HepG2 (cell line): ENCODE results near the gene ADGRL3. TPM values are rescaled to one million over a fixed set of nuclear protein-coding genes. Genes with fewer than 3 reads are reported as not detected.

ENCODE experiments used
- ATAC-seq: fragments of 200-7000 bp; cut with Tn5 transposase; 3 replicates; pipeline ENCODE4 v1.9.1; 2020; ENCODE audit warnings: mild to moderate bottlenecking, moderate library complexity
- BruUV-seq: library from RNA; stranded (reverse); fragments of 400-500 nt; replicated peaks from 2 replicates; lab custom pipeline; 2021; lab: Mats Ljungman, UMichigan
- CTCF ChIA-PET: fragments of 300-600 bp; formaldehyde crosslinking; extraction: SDS; loops from one replicate; lab custom pipeline; 2021; ENCODE audit warnings: low total read pairs, inconsistent platforms, low intra/inter-chr PET ratio; lab: Yijun Ruan, JAX
- POLR2A ChIA-PET: fragments of 350-600 bp; sonication (Branson Sonifier 250); formaldehyde crosslinking; loops from one replicate; lab custom pipeline; 2020; ENCODE audit warnings: antibody characterized with exemption, inconsistent platforms; lab: Yijun Ruan, JAX
- DNase-seq: peaks from one replicate; pipeline ENCODE4 v3.0.0-alpha.2; 2015; ENCODE audit warnings: low spot score
- FAIRE-seq: peaks from 3 replicates; lab custom pipeline; 2011; peaks lifted over from hg19 to GRCh38; lab: Jason Lieb, UNC
- H2AFZ ChIP-seq: one replicate; pipeline ENCODE4 v1.6.1; 2011; ENCODE audit warnings: low read length, inconsistent platforms
- H3K27ac ChIP-seq: fragments of 300-600 bp; 3 replicates; pipeline ENCODE4 v1.8.0; 2011; ENCODE audit warnings: mixed run types, mild to moderate bottlenecking, mixed read lengths, low read length, inconsistent platforms; ENCODE audit not compliant: insufficient read depth; ENCODE audit errors: extremely low read length
- H3K27me3 ChIP-seq, 2 experiments: fragments of 200-600 bp in 1 of 2; 2 replicates in 1 of 2; 3 replicates in 1 of 2; pipeline versions ENCODE4 v1.6.0 to v1.8.0; 2011; ENCODE audit warnings: low read length in 2 of 2, mild to moderate bottlenecking in 2 of 2, moderate library complexity in 2 of 2, inconsistent platforms in 1 of 2; ENCODE audit not compliant: insufficient read depth in 2 of 2, control insufficient read depth in 1 of 2
- H3K36me3 ChIP-seq, 2 experiments: fragments of 200-600 bp in 1 of 2; replicated peaks in 1 of 2; 2 replicates in 1 of 2; 3 replicates in 1 of 2; pipeline versions ENCODE4 v1.5.1 to v1.8.0; 2011; ENCODE audit warnings: low read length in 2 of 2, inconsistent platforms in 1 of 2; ENCODE audit not compliant: insufficient read depth in 2 of 2, control insufficient read depth in 1 of 2
- H3K4me1 ChIP-seq: 2 replicates; pipeline ENCODE4 v1.5.1; 2012; ENCODE audit warnings: low read length, inconsistent platforms; ENCODE audit not compliant: insufficient read depth
- H3K4me2 ChIP-seq: 2 replicates; pipeline ENCODE4 v1.6.0; 2011; ENCODE audit warnings: low read depth, low read length, inconsistent platforms
- H3K4me3 ChIP-seq, 3 experiments: fragments of 200-600 bp in 1 of 3; sonication (generic), shearing (Covaris generic) in 1 of 3; replicated peaks in 1 of 3; 2 replicates each; pipeline ENCODE4 v1.5.1; 2011 to 2016; ENCODE audit warnings: low read length in 3 of 3, inconsistent platforms in 2 of 3, low read depth in 2 of 3, mild to moderate bottlenecking in 2 of 3, control low read depth in 1 of 3, mixed read lengths in 1 of 3; ENCODE audit not compliant: insufficient read depth in 1 of 3
- H3K79me2 ChIP-seq: one replicate; pipeline ENCODE4 v1.6.1; 2011; ENCODE audit warnings: low read length, inconsistent platforms; ENCODE audit not compliant: insufficient read depth
- H3K9ac ChIP-seq: 2 replicates; pipeline ENCODE4 v1.6.0; 2011; ENCODE audit warnings: mild to moderate bottlenecking, low read depth, low read length, inconsistent platforms; ENCODE audit not compliant: insufficient read depth
- H3K9me3 ChIP-seq: 2 replicates; pipeline ENCODE4 v1.5.1; 2012; ENCODE audit warnings: mild to moderate bottlenecking, low read length
- H4K20me1 ChIP-seq: 2 replicates; pipeline ENCODE4 v1.6.0; 2011; ENCODE audit warnings: inconsistent platforms, mild to moderate bottlenecking, low read length, moderate library complexity; ENCODE audit not compliant: insufficient read depth
- AGO1 ChIP-seq: fragments of 200-400 bp; formaldehyde crosslinking; IDR thresholded peaks from 2 replicates; pipeline ENCODE4 v1.6.1; 2017; ENCODE audit warnings: mild to moderate bottlenecking, low read depth, low read length, moderate library complexity; ENCODE audit not compliant: poor library complexity, severe bottlenecking
- DR1 ChIP-seq: sonication (generic); formaldehyde crosslinking; IDR thresholded peaks from 2 replicates; pipeline ENCODE4 v1.8.0; 2021; ENCODE audit warnings: mild to moderate bottlenecking, missing genetic modification reagents, inconsistent platforms
- IRF9 ChIP-seq: sonication (generic); formaldehyde crosslinking; IDR thresholded peaks from 2 replicates; pipeline ENCODE4 v1.8.0; 2022; ENCODE audit warnings: missing genetic modification reagents, mild to moderate bottlenecking, borderline replicate concordance
- JUN ChIP-seq: sonication (generic); formaldehyde crosslinking; IDR thresholded peaks from 2 replicates; pipeline ENCODE4 v1.4.0; 2020; ENCODE audit warnings: mild to moderate bottlenecking, missing genetic modification reagents
- MLLT10 ChIP-seq: sonication (generic); formaldehyde crosslinking; IDR thresholded peaks from 2 replicates; pipeline ENCODE4 v1.4.0; 2020; ENCODE audit warnings: missing genetic modification reagents
- STAT5B ChIP-seq: sonication (generic); formaldehyde crosslinking; IDR thresholded peaks from 2 replicates; pipeline ENCODE4 v1.4.0; 2020; ENCODE audit warnings: missing genetic modification reagents
- TMF1 ChIP-seq: sonication (generic); formaldehyde crosslinking; IDR thresholded peaks from 2 replicates; pipeline ENCODE4 v1.8.1; 2022; ENCODE audit warnings: low read depth, missing genetic modification reagents
- ZNF160 ChIP-seq: sonication (generic); formaldehyde crosslinking; IDR thresholded peaks from 2 replicates; pipeline ENCODE4 v1.8.0; 2022; ENCODE audit warnings: mild to moderate bottlenecking, inconsistent platforms, missing genetic modification reagents
- ZNF7 ChIP-seq: IDR thresholded peaks from 2 replicates; pipeline ENCODE4 v1.6.1; 2016; ENCODE audit warnings: missing biosample characterization, missing genetic modification reagents
- ZZZ3 ChIP-seq: sonication (generic); formaldehyde crosslinking; IDR thresholded peaks from 2 replicates; pipeline ENCODE4 v1.4.0; 2020; ENCODE audit warnings: missing genetic modification reagents, mild to moderate bottlenecking, borderline replicate concordance
- in situ Hi-C: cut with HindIII; loops from 2 replicates; pipeline ENCODE4 v1.10.0; 2017; ENCODE audit warnings: low pct_unique_long_range_greater_than_20kb; ENCODE audit not compliant: extremely low pct_ligation_motif_present
- intact Hi-C: fragments of 100-400 bp; cut with micrococcal nuclease; formaldehyde crosslinking; loops from one replicate; pipeline ENCODE4 v1.10.0; 2022; ENCODE audit not compliant: unreplicated experiment
- polyA plus RNA-seq, 8 experiments: library from polyadenylated mRNA; depleted of rRNA in 3 of 8; stranded (reverse) in 7 of 8; unstranded in 1 of 8; fragments of >200 nt; fragmentation: Illumina TruSeq in 4 of 8; extraction: Trizol in 4 of 8; gene quantifications; 2 replicates each; pipeline versions ENCODE4 v1.2.1 to v1.2.3, GENCODE V29; 2011 to 2016; ENCODE audit warnings: low read depth in 4 of 8, missing spikeins in 1 of 8, mixed read lengths in 1 of 8; ENCODE audit not compliant: insufficient read depth in 1 of 8
- total RNA-seq, 5 experiments: library from RNA; depleted of rRNA; stranded (reverse); fragments of >200 nt; fragmentation: Illumina TruSeq; extraction: Trizol; gene quantifications; 2 replicates each; pipeline ENCODE4 v1.2.3, GENCODE V29; 2016; ENCODE audit warnings: low read depth in 1 of 5
- TF ChIP-seq, protein P1 (sequence below): sonication (generic); formaldehyde crosslinking; IDR thresholded peaks from 2 replicates; pipeline ENCODE4 v1.5.0; 2020; ENCODE audit warnings: mild to moderate bottlenecking, missing genetic modification reagents, borderline replicate concordance
- TF ChIP-seq, protein P2 (sequence below): IDR thresholded peaks from 2 replicates; pipeline ENCODE4 v1.6.1; 2018; ENCODE audit warnings: missing genetic modification reagents, mild to moderate bottlenecking, missing compliant biosample characterization

ADGRL3 gene
- total and polyA plus RNA-seq, 2 of the 13 experiments (the other 11 are each of a cell fraction or from before 2014, with no cell fraction given), result 0.04 to 0.05 TPM

DNA sequence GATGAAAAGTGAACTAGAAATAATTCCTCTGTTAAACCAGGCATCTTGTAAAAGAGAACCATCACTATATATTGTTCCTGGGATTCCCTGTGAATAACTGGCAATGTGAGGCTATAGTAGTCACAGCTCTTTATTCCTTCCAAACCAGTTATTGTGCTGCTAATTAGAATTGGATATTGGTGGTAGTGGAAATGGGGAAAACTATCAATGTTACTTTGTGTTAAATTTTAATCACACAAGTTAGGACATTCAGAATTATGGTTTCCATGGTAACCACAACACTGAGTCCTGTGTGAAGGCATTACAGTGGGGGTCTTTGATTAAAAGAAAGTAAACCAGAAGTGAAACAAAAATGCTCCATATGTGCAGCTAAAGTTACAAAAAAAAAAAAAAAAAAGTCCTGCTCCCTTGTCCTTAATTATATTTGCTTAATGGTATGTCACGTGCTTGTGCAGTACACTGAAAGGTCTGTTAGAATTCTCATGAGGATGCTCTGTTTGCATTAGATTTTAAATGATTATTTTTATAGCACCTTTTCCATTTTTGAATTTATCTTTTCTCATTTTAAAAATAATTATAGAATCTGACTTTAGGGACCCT lies 200.4 kb downstream of the ADGRL3 start (continued):
- TF ChIP-seq, protein P1, sequence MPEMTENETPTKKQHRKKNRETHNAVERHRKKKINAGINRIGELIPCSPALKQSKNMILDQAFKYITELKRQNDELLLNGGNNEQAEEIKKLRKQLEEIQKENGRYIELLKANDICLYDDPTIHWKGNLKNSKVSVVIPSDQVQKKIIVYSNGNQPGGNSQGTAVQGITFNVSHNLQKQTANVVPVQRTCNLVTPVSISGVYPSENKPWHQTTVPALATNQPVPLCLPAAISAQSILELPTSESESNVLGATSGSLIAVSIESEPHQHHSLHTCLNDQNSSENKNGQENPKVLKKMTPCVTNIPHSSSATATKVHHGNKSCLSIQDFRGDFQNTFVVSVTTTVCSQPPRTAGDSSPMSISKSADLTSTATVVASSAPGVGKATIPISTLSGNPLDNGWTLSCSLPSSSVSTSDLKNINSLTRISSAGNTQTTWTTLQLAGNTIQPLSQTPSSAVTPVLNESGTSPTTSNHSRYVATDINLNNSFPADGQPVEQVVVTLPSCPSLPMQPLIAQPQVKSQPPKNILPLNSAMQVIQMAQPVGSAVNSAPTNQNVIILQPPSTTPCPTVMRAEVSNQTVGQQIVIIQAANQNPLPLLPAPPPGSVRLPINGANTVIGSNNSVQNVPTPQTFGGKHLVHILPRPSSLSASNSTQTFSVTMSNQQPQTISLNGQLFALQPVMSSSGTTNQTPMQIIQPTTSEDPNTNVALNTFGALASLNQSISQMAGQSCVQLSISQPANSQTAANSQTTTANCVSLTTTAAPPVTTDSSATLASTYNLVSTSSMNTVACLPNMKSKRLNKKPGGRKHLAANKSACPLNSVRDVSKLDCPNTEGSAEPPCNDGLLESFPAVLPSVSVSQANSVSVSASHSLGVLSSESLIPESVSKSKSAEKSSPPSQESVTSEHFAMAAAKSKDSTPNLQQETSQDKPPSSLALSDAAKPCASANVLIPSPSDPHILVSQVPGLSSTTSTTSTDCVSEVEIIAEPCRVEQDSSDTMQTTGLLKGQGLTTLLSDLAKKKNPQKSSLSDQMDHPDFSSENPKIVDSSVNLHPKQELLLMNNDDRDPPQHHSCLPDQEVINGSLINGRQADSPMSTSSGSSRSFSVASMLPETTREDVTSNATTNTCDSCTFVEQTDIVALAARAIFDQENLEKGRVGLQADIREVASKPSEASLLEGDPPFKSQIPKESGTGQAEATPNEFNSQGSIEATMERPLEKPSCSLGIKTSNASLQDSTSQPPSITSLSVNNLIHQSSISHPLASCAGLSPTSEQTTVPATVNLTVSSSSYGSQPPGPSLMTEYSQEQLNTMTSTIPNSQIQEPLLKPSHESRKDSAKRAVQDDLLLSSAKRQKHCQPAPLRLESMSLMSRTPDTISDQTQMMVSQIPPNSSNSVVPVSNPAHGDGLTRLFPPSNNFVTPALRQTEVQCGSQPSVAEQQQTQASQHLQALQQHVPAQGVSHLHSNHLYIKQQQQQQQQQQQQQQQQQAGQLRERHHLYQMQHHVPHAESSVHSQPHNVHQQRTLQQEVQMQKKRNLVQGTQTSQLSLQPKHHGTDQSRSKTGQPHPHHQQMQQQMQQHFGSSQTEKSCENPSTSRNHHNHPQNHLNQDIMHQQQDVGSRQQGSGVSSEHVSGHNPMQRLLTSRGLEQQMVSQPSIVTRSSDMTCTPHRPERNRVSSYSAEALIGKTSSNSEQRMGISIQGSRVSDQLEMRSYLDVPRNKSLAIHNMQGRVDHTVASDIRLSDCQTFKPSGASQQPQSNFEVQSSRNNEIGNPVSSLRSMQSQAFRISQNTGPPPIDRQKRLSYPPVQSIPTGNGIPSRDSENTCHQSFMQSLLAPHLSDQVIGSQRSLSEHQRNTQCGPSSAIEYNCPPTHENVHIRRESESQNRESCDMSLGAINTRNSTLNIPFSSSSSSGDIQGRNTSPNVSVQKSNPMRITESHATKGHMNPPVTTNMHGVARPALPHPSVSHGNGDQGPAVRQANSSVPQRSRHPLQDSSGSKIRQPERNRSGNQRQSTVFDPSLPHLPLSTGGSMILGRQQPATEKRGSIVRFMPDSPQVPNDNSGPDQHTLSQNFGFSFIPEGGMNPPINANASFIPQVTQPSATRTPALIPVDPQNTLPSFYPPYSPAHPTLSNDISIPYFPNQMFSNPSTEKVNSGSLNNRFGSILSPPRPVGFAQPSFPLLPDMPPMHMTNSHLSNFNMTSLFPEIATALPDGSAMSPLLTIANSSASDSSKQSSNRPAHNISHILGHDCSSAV, result no peak

DNA sequence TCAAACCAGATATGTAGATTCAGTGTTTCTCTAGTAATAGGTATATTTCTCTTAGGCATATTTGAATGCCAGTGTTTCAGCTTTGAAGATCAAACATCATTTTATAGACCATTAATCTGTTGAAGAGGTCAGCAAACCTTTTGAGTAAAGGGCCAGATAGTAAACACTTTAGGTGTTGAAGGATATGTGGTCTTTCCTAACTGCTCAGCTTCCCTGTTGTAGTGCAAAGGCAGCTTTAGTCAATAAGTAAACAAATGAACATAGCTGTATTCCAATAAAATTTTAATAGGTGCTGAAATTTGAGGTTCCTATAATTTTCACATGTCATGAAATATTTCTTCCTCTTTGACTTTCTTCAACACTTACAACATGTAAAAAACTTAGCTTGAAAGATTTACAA lies 201.6 kb downstream of the ADGRL3 start:
- Histone ChIP-seq H3K4me1 (no peaks in the 10 kb centered on the region), H3K9me3 (no peaks in the 10 kb centered on the region), H3K27me3 (no peaks in the 10 kb centered on the region), H3K27ac (no peak overlapping the region), H3K4me3 (no peak overlapping the region), H3K79me2 (no peaks in the 10 kb centered on the region), H2AFZ (no peak overlapping the region), H3K36me3 (no peaks in the 10 kb centered on the region), H4K20me1 (no peaks in the 10 kb centered on the region), H3K9ac (no peak overlapping the region), H3K4me2 (no peak overlapping the region)
- intact Hi-C loops (no loop called here), in situ Hi-C loops (no loop called here)
- no peak for FAIRE-seq
- no peak for ATAC-seq
- no peak for DNase-seq
- no TSS peak for BruUV-seq
- CTCF ChIA-PET, result no interaction called here
- POLR2A ChIA-PET, result no interaction called here
- TF ChIP-seq DR1 (CRISPR knock-in tag), result no peak
- TF ChIP-seq JUN (CRISPR knock-in tag), result no peak
- TF ChIP-seq ZNF160, result no peak
- TF ChIP-seq AGO1, result no peak
- TF ChIP-seq IRF9 (CRISPR knock-in tag), result no peak
- TF ChIP-seq STAT5B (CRISPR knock-in tag), result no peak
- no peak for TF ChIP-seq MLLT10
- TF ChIP-seq ZZZ3 (CRISPR knock-in tag), result no peak
- TF ChIP-seq ZNF7, result no peak
- TF ChIP-seq, protein P2, sequence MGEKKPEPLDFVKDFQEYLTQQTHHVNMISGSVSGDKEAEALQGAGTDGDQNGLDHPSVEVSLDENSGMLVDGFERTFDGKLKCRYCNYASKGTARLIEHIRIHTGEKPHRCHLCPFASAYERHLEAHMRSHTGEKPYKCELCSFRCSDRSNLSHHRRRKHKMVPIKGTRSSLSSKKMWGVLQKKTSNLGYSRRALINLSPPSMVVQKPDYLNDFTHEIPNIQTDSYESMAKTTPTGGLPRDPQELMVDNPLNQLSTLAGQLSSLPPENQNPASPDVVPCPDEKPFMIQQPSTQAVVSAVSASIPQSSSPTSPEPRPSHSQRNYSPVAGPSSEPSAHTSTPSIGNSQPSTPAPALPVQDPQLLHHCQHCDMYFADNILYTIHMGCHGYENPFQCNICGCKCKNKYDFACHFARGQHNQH (CRISPR knock-in tag), result no peak
- no peak for TF ChIP-seq TMF1 (CRISPR knock-in tag)
